ENCODE data around the gene NUTF2. TPM values are rescaled to one million over a fixed set of nuclear protein-coding genes. Genes with fewer than 3 reads are reported as not detected.

Gene NUTF2
- total RNA-seq, 2 donors from 2014 or later: 201 to 218 TPM

DNA sequence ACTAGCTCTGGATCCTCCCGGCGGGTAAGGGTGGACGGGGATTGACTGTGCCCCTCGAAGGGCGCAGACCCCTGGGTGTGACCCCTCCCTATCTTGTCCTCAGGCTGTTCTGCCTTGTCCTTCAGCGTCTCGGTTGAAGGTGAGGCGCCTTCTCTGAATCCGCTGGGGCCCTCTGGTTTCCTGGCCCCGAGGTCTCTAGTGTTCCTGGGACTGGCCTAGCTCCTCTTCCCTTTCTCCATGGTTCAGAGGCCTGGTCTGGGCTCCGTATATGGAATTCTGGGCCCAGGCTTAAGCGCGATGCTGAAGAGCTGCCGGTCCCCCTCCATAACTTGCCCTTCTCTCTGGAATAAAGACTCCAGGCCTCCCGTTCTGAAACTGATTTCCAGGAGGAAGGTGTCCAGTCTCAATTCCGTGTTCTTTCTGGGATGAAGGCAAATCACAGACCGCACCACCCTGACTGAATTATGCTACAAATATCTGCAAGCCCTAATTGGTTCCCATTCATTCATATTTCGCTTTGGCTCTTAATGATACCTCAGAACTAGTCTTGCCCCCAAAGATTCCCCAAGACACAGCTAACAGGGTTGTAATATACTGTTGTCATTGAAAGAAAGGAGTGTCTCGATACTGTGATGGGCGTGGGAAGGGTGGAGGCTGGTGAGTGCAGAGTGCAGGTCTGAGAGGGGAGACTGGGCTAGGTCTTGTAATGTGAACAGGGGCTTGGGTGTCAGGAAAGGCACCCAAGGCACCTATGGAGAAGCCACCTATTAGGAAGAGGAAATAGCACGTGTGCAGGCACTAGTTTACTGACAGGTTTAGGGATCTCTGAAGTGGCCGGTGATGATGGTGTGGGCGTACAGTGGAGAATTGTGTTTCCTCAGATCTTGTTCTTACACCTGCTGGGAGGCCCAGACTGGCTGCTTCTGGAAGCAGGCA is 27.0 kb downstream of the NUTF2 start:
- H3K4me3 ChIP-seq (ENCODE audit: low read length): peak overlapping the region; percentile 88
- Mint-ChIP-seq H3K27ac (peak overlapping the region; percentile 91), H3K27me3 (ENCODE audit: insufficient read depth) (no peaks in the 10 kb centered on the region), H3K4me1 (peaks cover 13% of the 10 kb centered on the region), H3K4me3 (peak overlapping the region; percentile 84), H3K9me3 (no peaks in the 10 kb centered on the region), H3K36me3 (ENCODE audit: low read depth) (peaks cover 38% of the 10 kb centered on the region)
- 22 to 26% methylated on average over 20 to 23 of the region's 23 CpGs for WGBS, 2 experiments (ENCODE audit: insufficient coverage in 1 of 2, insufficient read length in 1 of 2)
- TF ChIP-seq, protein P1, sequence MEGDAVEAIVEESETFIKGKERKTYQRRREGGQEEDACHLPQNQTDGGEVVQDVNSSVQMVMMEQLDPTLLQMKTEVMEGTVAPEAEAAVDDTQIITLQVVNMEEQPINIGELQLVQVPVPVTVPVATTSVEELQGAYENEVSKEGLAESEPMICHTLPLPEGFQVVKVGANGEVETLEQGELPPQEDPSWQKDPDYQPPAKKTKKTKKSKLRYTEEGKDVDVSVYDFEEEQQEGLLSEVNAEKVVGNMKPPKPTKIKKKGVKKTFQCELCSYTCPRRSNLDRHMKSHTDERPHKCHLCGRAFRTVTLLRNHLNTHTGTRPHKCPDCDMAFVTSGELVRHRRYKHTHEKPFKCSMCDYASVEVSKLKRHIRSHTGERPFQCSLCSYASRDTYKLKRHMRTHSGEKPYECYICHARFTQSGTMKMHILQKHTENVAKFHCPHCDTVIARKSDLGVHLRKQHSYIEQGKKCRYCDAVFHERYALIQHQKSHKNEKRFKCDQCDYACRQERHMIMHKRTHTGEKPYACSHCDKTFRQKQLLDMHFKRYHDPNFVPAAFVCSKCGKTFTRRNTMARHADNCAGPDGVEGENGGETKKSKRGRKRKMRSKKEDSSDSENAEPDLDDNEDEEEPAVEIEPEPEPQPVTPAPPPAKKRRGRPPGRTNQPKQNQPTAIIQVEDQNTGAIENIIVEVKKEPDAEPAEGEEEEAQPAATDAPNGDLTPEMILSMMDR (conservative IDR thresholded peaks at IDR 0.05): no peak
- H3K27me3 ChIP-seq (ENCODE audit: control insufficient read depth, insufficient read depth, low read length, poor library complexity, severe bottlenecking): no peaks in the 10 kb centered on the region
- no peaks in the 10 kb centered on the region for H3K9me3 ChIP-seq (ENCODE audit: control insufficient read depth, low read length)
- H3K27ac ChIP-seq (ENCODE audit: low read depth, low read length): no peak overlapping the region
- no peaks in the 10 kb centered on the region for H3K4me1 ChIP-seq (ENCODE audit: control insufficient read depth, insufficient read depth, low read length)
- no peak for DNase-seq
- H3K9ac ChIP-seq (ENCODE audit: extremely low read depth, low read length, poor library complexity, severe bottlenecking): peak overlapping the region; percentile 91
- peaks cover 56% of the 10 kb centered on the region for H3K36me3 ChIP-seq (ENCODE audit: control insufficient read depth, insufficient read depth, low read length)

- Mint-ChIP-seq H3K4me3 (peak overlapping the region; percentile 84), H3K36me3 (ENCODE audit: low read depth) (peaks cover 45% of the 10 kb centered on the region), H3K9me3 (no peaks in the 10 kb centered on the region), H3K4me1 (peaks cover 13% of the 10 kb centered on the region), H3K27ac (no peak overlapping the region), H3K27me3 (ENCODE audit: insufficient read depth) (no peaks in the 10 kb centered on the region)
- H3K36me3 ChIP-seq (ENCODE audit: control insufficient read depth, insufficient read depth, low read length): peaks cover 55% of the 10 kb centered on the region
- H3K4me3 ChIP-seq (ENCODE audit: low read length): peak overlapping the region; percentile 88
- H3K4me1 ChIP-seq (ENCODE audit: control insufficient read depth, insufficient read depth, low read length): no peaks in the 10 kb centered on the region
- H3K27ac ChIP-seq (ENCODE audit: low read depth, low read length): no peak overlapping the region
- 90 to 100% methylated on average over 3 of the region's 3 CpGs for WGBS, 2 experiments (ENCODE audit: insufficient coverage in 1 of 2, insufficient read length in 1 of 2)
- no peaks in the 10 kb centered on the region for H3K27me3 ChIP-seq (ENCODE audit: control insufficient read depth, insufficient read depth, low read length, poor library complexity, severe bottlenecking)
- no peak overlapping the region for H3K9ac ChIP-seq (ENCODE audit: extremely low read depth, low read length, poor library complexity, severe bottlenecking)
- no peak for DNase-seq
- TF ChIP-seq, protein P1 (conservative IDR thresholded peaks at IDR 0.05): no peak
- no peaks in the 10 kb centered on the region for H3K9me3 ChIP-seq (ENCODE audit: control insufficient read depth, low read length)
These were observed 27.6 kb downstream of the NUTF2 start for GRCh38 chr16:67874372-67874771.

- 94 to 96% methylated on average over 8 to 11 of the region's 11 CpGs for WGBS, 2 experiments (ENCODE audit: insufficient coverage in 1 of 2, insufficient read length in 1 of 2)
- no peaks in the 10 kb centered on the region for H3K27me3 Mint-ChIP-seq (ENCODE audit: insufficient read depth)
- TF ChIP-seq, protein P1 (conservative IDR thresholded peaks at IDR 0.05): no peak
- Histone ChIP-seq H3K4me1 (ENCODE audit: control insufficient read depth, insufficient read depth, low read length) (no peaks in the 10 kb centered on the region), H3K9me3 (ENCODE audit: control insufficient read depth, low read length) (no peaks in the 10 kb centered on the region), H3K36me3 (ENCODE audit: control insufficient read depth, insufficient read depth, low read length) (peaks cover 59% of the 10 kb centered on the region), H3K4me3 (ENCODE audit: low read length) (no peak overlapping the region), H3K27me3 (ENCODE audit: control insufficient read depth, insufficient read depth, low read length, poor library complexity, severe bottlenecking) (no peaks in the 10 kb centered on the region), H3K9ac (ENCODE audit: extremely low read depth, low read length, poor library complexity, severe bottlenecking) (no peak overlapping the region), H3K27ac (ENCODE audit: low read depth, low read length) (no peak overlapping the region)
- H3K9me3 Mint-ChIP-seq: no peaks in the 10 kb centered on the region
- H3K4me1 Mint-ChIP-seq: peaks cover 13% of the 10 kb centered on the region
- no peak for DNase-seq
- no peak overlapping the region for H3K27ac Mint-ChIP-seq
- no peak overlapping the region for H3K4me3 Mint-ChIP-seq
- peaks cover 50% of the 10 kb centered on the region for H3K36me3 Mint-ChIP-seq (ENCODE audit: low read depth)
These were observed 30.3 kb downstream of the NUTF2 start for GRCh38 chr16:67877064-67877463.

Measured in endodermal cell (in vitro differentiated cells).